GM12873 (cell line): ENCODE data around the gene ROPN1.

ENCODE experiments used
- TF ChIP-seq, protein P1 (sequence below): IDR thresholded peaks from 2 replicates; pipeline ENCODE4 v1.5.1; 2012; ENCODE audit warnings: low read depth, mild to moderate bottlenecking, moderate library complexity, low read length, control low read depth; ENCODE audit not compliant: insufficient read depth; ENCODE audit errors: missing control alignments

The ROPN1 gene

DNA sequence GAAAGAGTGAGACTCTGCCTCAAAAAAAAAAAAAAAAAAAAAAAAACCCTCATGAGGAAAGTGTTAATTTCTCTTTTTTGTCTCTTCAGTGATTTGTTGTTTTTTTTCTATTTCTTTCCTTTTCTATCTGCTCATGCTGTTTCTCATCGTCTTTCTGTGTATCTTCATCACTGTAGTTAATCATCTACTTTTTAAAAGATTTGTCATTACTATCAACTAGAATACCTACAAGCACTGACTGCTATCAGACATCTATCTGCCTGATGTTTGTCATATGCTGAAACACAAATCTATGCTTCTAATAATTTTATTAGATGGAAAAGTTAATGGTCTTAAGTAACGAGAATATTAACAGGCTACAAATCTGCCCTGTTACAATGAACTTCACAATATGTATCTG, 57.7 kb downstream of the ROPN1 start:
- TF ChIP-seq, protein P1, sequence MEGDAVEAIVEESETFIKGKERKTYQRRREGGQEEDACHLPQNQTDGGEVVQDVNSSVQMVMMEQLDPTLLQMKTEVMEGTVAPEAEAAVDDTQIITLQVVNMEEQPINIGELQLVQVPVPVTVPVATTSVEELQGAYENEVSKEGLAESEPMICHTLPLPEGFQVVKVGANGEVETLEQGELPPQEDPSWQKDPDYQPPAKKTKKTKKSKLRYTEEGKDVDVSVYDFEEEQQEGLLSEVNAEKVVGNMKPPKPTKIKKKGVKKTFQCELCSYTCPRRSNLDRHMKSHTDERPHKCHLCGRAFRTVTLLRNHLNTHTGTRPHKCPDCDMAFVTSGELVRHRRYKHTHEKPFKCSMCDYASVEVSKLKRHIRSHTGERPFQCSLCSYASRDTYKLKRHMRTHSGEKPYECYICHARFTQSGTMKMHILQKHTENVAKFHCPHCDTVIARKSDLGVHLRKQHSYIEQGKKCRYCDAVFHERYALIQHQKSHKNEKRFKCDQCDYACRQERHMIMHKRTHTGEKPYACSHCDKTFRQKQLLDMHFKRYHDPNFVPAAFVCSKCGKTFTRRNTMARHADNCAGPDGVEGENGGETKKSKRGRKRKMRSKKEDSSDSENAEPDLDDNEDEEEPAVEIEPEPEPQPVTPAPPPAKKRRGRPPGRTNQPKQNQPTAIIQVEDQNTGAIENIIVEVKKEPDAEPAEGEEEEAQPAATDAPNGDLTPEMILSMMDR = no peak

DNA sequence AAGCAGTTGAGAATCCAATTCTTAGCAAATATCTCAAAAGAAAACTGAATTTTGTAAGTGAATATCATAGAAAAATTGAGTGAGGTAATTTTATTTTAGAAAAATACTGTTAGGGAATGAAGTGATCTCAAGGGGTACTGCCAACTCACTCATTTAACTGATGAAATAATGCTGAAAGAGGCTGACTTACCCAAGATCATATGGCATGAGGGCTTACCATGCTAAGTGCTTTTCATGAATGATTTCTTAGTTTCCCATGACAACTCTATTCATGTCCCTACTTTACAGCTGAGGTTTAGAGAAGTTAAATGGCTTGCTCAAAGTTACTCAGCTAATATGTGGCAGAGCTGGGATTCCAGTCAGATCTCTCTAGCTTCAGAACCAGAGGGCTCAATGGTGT, 61.5 kb downstream of the ROPN1 start:
- TF ChIP-seq, protein P1 = no peak

DNA sequence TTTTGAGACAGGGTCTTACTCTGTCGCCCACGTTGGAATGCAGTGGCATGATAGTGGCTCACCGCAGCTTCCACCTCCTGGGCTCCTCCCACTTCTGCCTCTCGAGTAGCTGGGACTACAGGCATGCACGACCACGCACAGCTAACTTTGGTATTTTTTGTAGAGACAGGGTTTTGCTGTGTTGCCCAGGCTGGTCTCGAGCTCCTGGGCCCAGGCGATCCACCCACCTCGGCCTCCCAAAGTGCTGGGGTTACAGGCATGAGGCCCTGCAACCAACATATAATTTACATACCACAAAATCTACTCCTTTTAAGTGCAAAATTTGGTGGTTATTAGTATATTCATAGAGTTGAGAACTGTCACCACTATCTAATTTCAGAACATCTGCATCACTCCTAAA, 62.6 kb downstream of the ROPN1 start:
- TF ChIP-seq, protein P1 = no peak

DNA sequence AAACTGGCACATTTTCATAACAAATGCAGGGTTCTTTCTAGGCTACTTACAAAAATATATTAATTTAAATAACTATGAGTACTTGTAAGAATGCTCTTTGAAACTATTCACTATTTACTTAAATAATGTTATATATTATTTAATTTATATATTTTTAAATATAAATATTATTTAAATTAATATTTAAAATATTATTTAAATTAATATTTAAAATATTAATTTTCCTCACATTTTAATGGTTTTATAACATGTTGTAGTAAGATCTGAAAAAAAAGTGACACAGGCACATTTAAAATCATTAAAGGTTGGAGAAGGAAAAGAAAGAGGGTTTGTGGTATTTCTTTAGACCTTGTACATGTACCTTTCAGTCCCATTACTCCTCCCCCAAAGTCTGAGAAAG, 65.5 kb downstream of the ROPN1 start:
- TF ChIP-seq, protein P1 = no peak

DNA sequence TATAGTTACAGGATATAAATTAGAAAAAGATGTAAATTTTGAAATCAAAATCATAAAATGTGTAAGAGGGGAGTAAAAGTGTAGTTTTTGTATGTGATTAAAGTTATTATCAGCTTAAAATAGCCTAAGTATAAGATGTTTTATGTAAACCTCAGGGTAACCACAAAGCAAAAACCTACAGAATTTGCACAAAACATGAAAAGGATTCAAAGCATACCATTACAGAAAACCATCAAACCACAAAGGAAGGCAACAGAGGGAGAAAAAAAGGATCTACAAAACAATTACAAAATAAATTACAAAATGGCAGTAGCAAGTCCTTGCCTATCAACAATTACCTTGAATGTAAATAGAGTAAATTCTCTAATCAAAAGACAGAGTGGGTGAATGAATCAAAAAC, 71.1 kb downstream of the ROPN1 start:
- TF ChIP-seq, protein P1 = no peak

DNA sequence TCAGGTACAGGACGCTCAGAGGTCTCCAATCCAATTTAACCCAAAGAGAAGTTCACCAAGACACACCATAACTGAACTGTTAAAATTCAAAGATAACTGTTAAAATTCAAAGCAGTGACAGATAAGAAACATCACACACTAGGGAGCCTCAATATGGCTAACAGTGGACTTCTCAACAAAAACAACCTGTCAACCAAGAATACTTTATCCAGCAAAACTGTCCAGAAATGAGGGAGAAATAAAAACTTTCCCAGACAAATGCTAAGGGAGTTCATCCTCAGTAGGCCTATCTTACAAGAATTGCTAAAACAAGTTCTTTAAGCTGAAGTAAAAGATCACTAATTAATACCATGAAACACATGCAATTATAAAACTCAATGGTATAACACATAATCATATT, 71.5 kb downstream of the ROPN1 start:
- TF ChIP-seq, protein P1 = no peak

DNA sequence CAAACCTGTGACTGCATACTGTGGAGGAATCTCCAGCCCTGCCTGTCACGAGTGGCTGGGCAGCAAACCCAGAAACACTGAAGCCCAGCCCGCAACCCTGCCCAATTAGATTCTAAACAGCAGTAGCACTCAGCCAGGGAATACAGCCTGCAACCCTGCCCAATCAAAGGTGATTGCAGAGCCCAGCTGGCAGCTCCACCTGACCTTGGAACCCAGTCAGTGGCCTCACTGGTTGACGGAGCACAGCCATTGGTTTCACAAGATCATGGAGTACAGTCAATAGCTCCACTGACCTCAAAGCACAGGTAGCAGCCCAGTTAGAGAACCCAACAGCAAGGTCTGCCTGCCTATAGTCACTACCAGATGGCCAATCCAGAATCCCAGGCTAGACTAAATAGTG, 72.6 kb downstream of the ROPN1 start:
- TF ChIP-seq, protein P1 = no peak
